Peyer's patch (tissue), 4 donors: ENCODE measurements around the gene LTBP3.

ENCODE experiments used
- CTCF ChIP-seq, 6 experiments: fragments of 450-650 bp in 4 of 6; fragments of 200-600 bp in 2 of 6; sonication (generic) in 1 of 6; IDR thresholded peaks; one replicate each; pipeline ENCODE4 v1.5.1; 2017 to 2019; ENCODE audit warnings: antibody characterized with exemption in 6 of 6, mild to moderate bottlenecking in 3 of 6, moderate library complexity in 1 of 6
- POLR2A ChIP-seq, 2 donors: fragments of 450-650 bp; IDR thresholded peaks; one replicate each; pipeline ENCODE4 v1.5.1; 2017; ENCODE audit warnings: antibody characterized with exemption in 2 of 2, mild to moderate bottlenecking in 2 of 2, moderate library complexity in 2 of 2

- no peak for TF ChIP-seq CTCF (IDR thresholded peaks at IDR 0.05)
- no peak for TF ChIP-seq POLR2A (IDR thresholded peaks at IDR 0.05)
Observed at GRCh38 chr11:65590240-65590738, 32.1 kb upstream of the LTBP3 start.
